Fibroblast of pulmonary artery (primary cell): ENCODE measurements around the gene TRPM8.

Experiments
- DNase-seq: peaks from one replicate; pipeline ENCODE4 v3.0.0-alpha.2; 2010; ENCODE audit warnings: low read depth
- H3K4me3 ChIP-seq: replicated peaks from 2 replicates; pipeline ENCODE4 v1.5.1; 2011; ENCODE audit warnings: low read depth, mild to moderate bottlenecking, control low read depth, low read length, moderate library complexity
- CTCF ChIP-seq: IDR thresholded peaks from 2 replicates; pipeline ENCODE4 v1.5.1; 2011; ENCODE audit warnings: mild to moderate bottlenecking, control low read depth, low read length, inconsistent platforms; ENCODE audit errors: missing control alignments

The TRPM8 gene

DNA sequence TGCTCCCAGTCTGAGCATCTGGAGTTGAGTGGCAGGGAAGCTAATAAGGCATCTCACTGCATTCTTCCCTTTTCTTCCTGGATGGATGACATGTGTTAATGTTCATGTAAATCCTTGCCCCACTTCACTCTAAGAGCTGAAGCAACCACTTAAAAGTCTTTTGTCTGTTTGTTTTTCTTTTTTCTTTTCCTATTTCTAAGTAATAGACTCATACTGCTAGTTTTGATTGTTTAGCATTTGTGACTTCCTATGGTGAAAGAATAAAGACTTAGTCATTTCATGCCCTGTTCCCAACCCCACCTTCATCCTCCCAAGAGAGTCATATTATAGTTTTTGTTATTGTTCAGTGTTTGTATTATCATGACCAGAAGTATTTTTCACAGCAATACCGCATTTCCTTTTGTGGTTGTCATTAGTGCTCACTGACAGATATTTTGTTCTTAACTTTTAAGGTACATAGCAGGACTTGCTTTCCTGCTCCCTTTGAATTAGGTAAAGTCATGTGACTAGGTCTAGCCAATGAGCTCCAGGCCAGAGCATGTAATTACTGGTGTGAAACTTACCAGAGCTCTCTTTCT is 115.2 kb downstream of the TRPM8 start:
- TF ChIP-seq CTCF: no peak
- H3K4me3 ChIP-seq: no peak overlapping the region
- peak; percentile 56 for DNase-seq

GRCh38 chr2:234033174-234033573 is 116.0 kb downstream of the TRPM8 start:
- H3K4me3 ChIP-seq: no peak overlapping the region
- no peak for TF ChIP-seq CTCF
- no peak for DNase-seq

- H3K4me3 ChIP-seq: no peak overlapping the region
- no peak for TF ChIP-seq CTCF
- no peak for DNase-seq
Measured at GRCh38 chr2:234033885-234034284, 116.7 kb downstream of the TRPM8 start.

GRCh38 chr2:234038076-234038802 is 121.1 kb downstream of the TRPM8 start:
- no peak for TF ChIP-seq CTCF
- H3K4me3 ChIP-seq: no peak overlapping the region
- DNase-seq: no peak

DNA sequence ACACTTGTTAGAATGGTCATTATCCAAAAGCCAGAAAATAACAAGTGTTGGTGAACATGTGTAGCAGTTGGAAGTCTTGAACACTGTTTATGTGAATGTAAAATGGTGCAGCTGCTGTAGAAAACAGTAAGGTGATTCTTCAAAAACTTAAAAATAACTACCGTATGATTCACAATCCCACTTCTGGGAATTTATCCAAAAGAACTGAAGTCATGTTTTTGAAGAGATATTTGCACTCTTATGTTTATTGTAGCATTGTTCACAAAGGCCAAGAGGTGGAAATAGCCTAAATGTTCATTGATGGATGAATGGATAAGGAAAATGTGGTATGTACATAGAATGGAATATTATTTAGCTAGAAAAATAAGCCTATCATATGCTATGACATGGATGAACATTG is 127.0 kb downstream of the TRPM8 start:
- no peak for TF ChIP-seq CTCF
- no peak overlapping the region for H3K4me3 ChIP-seq
- DNase-seq: peak; percentile 78

- TF ChIP-seq CTCF: no peak
- no peak overlapping the region for H3K4me3 ChIP-seq
- DNase-seq: no peak
Measured at GRCh38 chr2:234046521-234046920, 129.3 kb downstream of the TRPM8 start.

- DNase-seq: no peak
- no peak overlapping the region for H3K4me3 ChIP-seq
- TF ChIP-seq CTCF: no peak
Measured at GRCh38 chr2:234047361-234047760, 130.2 kb downstream of the TRPM8 start.
